HG03571 (cell line): Measurements from ENCODE around the gene ZNF554.
"Not testable (repeated sequence)": the region's sequence is repeated elsewhere in the genome, so short reads cannot be mapped to it uniquely, and the experiment has no call there.

ENCODE experiments used
- ATAC-seq: cut with Tn5 transposase; IDR thresholded peaks from one replicate; pipeline ENCODE4 v1.9.1; 2021; ENCODE audit not compliant: unreplicated experiment

ZNF554 gene

GRCh38 chr19:2865334-2866100, 45.8 kb downstream of the ZNF554 start:
- ATAC-seq, result no peak

- no peak for ATAC-seq
Observed at GRCh38 chr19:2866495-2867024, 46.9 kb downstream of the ZNF554 start.

- ATAC-seq, result no peak
Observed at GRCh38 chr19:2867025-2867991, 47.6 kb downstream of the ZNF554 start, which contains the start of gene ZNF556. Gene ZNF556, plus strand, starts transcription at chr19:2867335. Its CDS starts 87 bp downstream, at chr19:2867422.

- no peak for ATAC-seq
Observed at GRCh38 chr19:2869618-2870017, 50.0 kb downstream of the ZNF554 start.

- ATAC-seq, result not testable (repeated sequence)
Observed at GRCh38 chr19:2872175-2872574, 52.5 kb downstream of the ZNF554 start.

- no peak for ATAC-seq
Observed at GRCh38 chr19:2877398-2878331, 58.0 kb downstream of the ZNF554 start.

- ATAC-seq, result no peak
Observed at GRCh38 chr19:2883686-2884439, 64.2 kb downstream of the ZNF554 start.

GRCh38 chr19:2885736-2886135, 66.1 kb downstream of the ZNF554 start:
- ATAC-seq, result no peak
